ENCODE data around the gene PRODH. TPM values are rescaled to one million over a fixed set of nuclear protein-coding genes. Genes with fewer than 3 reads are reported as not detected.
"Not testable (repeated sequence)": the region's sequence is repeated elsewhere in the genome, so short reads cannot be mapped to it uniquely, and the experiment has no call there.

PRODH gene
- total RNA-seq, 1 donor from 2014 or later = 7.6 TPM

- DNase-seq = peak; percentile 78
These were observed 18.4 kb upstream of the PRODH start for GRCh38 chr22:18954303-18954989.

DNA sequence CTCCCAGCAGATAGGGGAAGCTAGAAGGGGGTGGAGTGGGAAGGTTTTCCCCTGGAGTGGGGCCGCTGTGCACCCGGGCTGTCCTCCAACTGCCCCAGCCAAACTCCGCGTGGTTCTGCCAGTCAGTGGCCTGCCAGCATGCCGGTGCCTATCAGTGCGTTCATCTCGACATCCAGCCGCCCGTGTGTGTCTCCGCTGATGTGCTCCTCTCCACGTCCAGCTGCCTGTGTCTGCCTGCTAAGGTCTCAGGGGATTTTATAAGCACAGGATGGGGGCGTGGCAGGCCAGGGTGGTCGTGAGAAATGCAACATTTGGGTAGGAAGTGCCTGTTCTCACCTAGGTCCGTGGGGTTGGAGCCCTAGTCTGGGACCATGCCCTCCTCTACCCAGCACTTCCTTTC, 17.0 kb upstream of the PRODH start:
- DNase-seq = not testable (repeated sequence)

DNA sequence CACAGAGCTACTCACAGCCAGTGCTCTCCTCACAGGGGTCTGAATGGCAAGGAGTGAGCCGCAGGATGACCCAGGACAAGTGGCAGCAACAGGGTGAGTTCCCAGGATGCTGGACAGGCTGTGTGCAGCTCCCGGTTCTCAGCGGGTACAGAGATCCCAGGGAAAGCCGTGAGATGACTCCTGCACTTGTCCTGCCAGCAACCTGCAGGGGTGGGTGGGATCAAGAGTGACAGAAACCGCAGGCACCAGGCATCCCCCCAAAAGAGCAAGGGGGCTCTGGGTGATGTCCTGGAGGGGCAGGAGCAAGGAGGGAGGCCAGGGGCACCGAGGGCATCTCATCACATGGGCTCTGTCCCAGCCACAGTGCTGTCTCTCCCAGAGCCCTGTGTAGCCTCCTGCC, 15.9 kb upstream of the PRODH start:
- no peak for DNase-seq

- DNase-seq = no peak
These were observed 14.0 kb upstream of the PRODH start for GRCh38 chr22:18950141-18950540.

GRCh38 chr22:18947905-18948304, 11.8 kb upstream of the PRODH start:
- DNase-seq = no peak

- DNase-seq = not testable (repeated sequence)
These were observed 11.0 kb upstream of the PRODH start for GRCh38 chr22:18947105-18947504.

DNA sequence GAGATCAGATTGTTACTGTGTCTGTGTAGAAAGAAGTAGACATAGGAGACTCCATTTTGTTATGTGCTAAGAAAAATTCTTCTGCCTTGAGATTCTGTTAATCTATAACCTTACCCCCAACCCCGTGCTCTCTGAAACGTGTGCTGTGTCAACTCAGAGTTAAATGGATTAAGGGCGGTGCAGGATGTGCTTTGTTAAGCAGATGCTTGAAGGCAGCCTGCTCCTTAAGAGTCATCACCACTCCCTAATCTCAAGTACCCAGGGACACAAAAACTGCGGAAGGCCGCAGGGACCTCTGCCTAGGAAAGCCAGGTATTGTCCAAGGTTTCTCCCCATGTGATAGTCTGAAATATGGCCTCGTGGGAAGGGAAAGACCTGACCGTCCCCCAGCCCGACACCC, 2.6 kb upstream of the PRODH start:
- DNase-seq = not testable (repeated sequence)

DNA sequence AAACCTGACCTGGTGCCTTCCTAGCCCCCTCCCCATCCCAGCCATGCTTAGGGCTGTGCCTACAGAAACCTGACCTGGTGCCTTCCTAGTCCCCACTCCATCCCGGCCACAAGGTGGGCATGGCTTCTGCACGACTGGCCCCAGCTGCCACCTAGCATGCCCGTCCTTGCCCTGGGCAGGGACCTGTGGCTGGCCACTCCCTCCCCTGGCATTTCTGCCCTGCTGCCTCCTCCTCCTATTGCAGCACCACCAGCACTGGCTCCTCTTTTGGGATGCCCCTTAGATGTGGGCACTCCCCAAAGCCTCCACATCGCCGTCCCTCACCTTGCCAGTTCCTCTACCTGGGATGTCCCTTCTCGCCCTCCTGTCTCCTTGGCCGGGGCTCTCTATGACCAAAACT, 1.4 kb downstream of the PRODH start:
- DNase-seq = not testable (repeated sequence)

DNA sequence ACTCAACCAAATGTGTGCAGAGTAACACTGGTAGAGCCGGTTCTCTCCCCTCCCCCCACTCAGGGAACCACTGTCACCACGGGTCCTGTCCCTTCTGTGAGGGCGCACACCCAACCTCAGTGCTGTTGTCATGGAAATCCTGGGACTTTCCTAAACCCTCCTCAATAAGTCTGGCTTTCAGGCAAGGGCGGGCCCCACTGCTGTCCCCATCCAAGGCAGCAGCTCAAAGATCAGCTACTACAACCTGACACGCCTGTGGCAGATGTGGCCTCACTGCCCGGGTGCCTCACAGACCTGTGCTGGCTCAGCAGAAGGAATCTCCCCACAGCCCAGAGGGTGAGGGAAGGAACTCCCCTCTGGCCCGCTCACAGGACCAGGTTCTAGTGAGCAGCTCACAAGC, 2.2 kb downstream of the PRODH start:
- DNase-seq = no peak

DNA sequence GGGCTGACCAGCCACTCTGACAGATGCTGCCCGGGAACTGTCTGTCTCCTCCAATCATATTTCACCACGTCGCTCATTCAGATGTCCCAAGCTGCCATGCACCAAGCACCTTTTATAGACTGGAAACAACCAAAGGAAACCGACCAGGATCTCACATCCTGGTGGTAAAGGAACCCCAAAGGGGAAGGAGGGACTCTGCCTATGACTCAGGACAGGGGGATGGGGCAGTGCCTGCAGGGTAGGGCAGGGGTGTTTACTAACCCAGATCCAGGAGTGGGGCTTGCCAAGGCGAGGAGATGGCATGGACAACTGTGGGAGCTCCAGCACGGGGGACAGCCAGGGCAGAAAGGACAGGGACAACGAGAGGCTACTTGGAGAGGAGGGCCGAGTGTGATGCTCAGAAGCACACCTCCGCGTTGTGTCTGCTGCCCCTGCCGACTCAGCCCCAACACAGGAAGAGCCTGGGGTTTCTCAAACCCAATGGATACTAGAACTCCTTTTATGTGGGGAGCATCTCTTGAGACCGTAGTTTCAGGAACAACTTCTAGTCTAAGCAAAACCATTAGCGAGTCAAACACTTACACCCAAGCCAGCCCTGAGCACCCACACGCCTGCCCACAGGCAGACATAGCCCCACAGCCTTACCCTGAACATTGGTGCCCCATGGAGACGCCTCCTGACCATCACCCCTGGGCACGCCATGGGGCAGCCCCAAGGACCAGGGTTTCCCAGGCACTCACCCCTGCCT, 4.0 kb downstream of the PRODH start:
- no peak for DNase-seq

GRCh38 chr22:18929459-18929858, 6.6 kb downstream of the PRODH start:
- no peak for DNase-seq

- no peak for DNase-seq
These were observed 8.5 kb downstream of the PRODH start for GRCh38 chr22:18927573-18927972.

GRCh38 chr22:18927020-18927419, 9.1 kb downstream of the PRODH start:
- DNase-seq = no peak

DNA sequence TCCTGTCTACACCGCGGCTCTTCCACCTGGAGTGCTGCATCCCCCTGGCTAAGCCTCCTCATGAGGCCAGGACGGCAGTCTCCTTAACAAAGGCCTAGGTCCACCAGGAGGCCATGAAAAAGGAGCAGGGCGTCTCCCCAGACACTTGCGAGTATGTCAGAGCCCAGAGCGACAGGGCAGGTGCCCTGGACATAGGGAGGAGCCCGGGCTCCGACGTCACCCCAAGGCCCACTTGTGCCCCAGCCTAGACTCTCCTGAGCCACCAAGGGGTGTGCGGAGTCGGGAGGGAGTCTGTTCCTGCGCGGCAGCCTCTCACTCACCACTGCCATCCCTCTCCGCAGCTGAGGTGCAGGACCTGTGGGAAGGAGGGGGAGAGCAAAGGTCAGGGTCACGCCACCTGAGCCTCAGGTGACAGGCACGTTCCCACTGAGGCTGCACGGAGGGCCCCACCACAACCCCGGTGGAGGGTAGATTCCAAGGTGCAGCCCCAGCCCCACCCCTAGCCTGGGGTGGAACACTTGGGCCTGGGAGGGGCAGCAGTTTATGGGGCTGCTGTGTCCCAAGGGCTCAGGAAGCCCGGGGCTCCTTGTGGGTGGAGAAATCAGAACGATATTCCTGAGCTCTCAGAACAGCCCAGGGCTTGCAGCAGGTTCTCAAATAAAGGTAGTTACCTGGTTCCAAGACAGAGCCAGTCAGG, 10.6 kb downstream of the PRODH start:
- no peak for DNase-seq

DNA sequence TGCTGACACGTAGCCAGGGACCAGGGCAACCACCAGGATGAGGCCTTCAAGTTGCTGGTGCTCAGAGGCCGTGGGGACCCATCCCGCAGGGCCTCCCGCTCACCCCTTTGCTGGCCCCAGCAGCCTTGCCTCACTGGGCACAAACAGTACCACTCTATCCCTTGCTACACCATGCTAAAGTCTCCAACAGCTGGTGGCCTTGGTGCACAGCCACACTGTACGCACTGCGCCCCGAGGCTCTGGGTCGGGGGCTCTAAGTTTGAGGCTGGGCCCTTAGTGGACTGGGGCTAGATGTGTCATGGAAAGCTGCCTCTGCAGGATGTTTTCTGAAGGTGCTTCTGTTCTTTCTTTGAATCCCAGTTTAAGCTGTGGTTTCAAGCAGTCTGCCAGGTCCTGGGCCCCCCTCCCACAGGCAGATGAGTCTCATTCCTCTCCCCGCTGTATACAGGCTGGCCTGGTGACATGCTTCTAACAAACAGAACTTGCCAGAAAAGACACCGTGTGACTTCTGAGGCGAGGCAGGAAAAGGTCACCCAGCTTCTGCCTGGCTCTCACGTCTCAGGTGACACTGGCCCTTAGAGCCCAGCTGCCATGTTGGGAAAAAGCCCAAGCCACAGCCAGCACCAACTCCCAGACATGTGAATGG, 15.7 kb downstream of the PRODH start:
- not testable (repeated sequence) for DNase-seq

DNA sequence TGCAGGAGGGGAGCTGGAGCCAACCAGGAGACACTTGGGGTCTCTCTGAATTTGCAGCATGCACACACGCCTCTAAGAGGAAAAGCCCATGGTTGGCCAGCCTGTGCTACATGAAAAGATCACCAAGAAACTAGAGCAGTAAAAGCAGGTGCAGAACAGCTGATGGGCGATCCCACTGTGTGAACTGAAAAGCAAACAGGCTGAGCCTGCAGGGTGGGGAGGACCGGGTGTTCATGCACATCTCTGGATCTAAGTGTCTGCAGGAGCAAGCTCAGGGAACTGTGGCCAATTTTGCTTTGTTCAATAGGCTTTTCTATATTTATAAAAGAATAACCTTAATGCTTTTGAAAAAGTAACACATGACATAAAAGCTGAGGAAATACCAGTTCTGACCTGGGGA, 18.3 kb downstream of the PRODH start:
- peak; percentile 15 for DNase-seq

DNA sequence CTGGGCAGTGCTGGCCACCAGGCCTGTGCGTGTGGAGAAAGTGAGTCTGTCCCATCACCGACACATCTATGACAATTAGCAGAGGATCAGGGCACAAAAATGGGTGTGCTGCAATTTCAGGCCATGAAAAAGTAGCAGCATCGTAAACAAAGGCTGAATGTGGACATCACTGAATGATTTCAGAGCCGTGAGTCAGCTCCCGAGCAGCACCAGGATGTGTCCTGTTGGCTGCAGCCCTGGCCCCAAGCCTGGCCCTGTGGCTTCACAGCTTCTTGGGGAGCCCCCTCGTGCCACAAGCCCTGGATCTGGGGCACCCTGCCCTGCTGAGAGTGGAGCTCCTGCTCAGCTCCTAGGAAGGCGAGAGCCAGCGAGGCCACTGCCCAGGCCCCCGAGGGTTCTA, 20.5 kb downstream of the PRODH start:
- not testable (repeated sequence) for DNase-seq

- not testable (repeated sequence) for DNase-seq
These were observed 21.5 kb downstream of the PRODH start for GRCh38 chr22:18914558-18914957.

- not testable (repeated sequence) for DNase-seq
These were observed 23.7 kb downstream of the PRODH start for GRCh38 chr22:18912264-18912946.

DNA sequence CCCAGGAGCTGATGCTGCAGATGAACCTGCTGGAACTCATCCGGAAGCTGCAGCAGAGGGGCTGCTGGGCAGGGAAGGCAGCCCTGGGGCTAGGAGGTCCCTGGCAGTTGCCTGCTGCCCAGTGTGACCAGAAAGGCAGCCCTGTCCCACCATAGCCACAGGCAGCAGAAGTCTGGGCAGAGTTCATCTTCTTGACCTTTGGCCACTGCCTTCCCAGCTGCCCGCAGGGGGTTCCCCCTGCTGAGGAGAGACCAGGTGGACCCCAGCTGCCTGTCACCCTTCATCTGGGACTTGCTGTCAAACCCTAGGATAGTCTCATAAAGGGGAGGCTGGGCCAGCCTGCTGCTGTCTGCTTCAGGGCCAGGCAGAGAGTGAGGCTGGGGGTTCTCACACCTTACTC, 24.6 kb downstream of the PRODH start:
- DNase-seq = not testable (repeated sequence)

DNA sequence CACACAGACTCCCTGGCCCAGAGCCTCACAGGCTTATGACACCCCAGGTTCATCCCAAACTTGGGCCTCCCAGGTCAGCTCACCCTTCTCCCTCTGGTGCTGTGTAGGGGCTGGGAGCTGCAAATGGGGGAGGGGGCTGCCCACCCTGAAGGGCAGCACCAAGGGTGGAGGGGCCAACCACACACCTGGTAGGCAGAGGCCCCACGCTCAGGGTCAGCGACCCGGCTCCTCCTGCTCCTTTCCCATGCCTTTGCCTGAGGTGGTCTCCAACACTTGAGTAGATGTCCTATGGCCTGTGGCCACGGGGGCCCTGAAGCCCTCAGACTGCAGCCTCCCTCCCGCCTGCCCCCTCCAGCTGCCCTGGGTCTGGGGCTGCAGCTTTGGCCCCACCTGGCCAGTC, 26.5 kb downstream of the PRODH start:
- DNase-seq = no peak

GRCh38 chr22:18906896-18907295, 29.2 kb downstream of the PRODH start:
- DNase-seq = no peak

Measured in tongue (tissue), 2 donors.